GM19240 (cell line): ENCODE results near the gene ZNG1C.
"Not testable (repeated sequence)": the region's sequence is repeated elsewhere in the genome, so short reads cannot be mapped to it uniquely, and the experiment has no call there.

Source experiments
- DNase-seq: peaks from one replicate; pipeline ENCODE4 v3.0.0; 2011; ENCODE audit warnings: low spot score; ENCODE audit not compliant: insufficient read length

ZNG1C gene

DNA sequence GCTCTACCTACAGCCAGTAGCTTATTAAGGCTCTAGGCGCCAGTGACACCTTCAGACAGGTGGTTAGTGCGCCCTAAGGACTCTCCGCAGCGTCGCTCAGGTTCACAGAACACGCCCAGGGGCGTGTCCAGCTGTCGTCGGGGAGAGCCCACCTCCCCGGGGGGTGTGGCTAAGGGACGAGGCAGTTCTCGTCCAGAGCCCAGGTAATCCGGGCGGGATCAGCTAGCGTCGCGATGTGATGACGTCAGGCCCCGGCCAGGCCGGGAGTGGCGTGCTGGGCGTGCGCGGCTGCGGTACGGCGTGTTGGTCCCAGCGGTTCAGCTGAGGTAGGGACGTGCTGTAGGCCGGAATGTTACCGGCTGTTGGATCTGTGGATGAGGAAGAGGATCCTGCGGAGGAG is at the start of gene ZNG1C:
TSS of gene ZNG1C (plus strand) at position 301 of the 400 bp plus-strand sequence. CDS start at position 350, 49 bp downstream.
- not testable (repeated sequence) for DNase-seq

DNA sequence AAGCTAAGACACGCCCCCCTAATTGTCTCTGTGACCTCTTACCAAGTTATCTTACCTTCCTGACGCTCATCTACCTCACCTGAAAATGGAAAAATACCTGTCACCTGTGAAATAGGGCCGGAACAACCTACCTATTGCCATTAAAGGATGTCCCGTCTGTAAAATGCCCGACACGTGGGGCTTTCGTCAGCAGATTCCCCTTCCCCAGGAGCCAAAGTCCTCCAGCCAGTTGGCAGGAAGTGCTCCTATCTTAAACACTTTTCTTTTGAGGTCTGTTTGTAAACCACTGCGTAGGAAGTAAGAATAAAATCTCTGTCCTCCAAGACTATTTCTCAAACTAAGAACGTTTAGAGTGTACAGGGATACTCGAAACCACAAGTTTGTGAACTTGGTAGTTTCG is 654 bp downstream of the ZNG1C start:
- DNase-seq, result not testable (repeated sequence)

DNA sequence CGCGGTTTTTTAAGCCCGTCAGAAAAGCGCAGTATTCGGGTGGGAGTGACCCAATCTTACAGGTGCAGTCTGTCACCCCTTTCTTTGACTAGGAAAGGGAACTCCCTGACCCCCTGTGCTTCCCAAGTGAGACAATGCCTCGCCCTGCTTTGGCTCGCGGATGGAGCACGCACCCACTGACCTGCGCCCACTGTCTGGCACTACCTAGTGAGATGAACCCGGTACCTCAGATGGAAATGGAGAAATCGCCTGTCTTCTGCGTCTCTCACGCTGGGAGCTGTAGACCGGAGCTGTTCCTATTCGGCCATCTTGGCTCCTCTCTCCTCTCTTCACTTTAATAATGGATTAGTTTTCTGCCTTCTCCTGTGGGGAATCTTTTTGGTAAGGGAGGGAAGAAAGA is 39.3 kb downstream of the ZNG1C start:
- DNase-seq, result not testable (repeated sequence)

DNA sequence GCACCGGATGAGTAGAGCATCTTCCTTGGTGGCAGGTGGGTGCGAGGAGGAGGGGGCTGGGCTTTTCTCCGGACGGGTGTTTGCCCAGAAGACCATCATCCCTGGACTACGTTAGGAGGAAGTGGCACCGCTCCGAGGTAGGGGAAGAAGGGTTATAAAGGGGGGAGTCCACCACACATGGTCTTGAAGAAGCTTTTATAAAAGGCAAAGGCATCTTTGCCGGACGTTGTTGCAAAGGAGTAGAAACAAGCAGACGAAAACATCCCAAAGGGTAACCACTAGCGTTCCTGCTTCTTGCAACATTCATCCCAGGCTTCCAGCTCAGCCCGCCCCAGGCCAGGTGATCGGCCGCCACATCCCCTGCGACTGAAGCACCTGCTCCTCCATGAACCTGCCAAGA is 60.8 kb downstream of the ZNG1C start, which contains the start of gene FOXD4L3:
TSS of gene FOXD4L3 (plus strand) at position 301 of the 400 bp plus-strand sequence. CDS start at position 386, 85 bp downstream.
- DNase-seq, result not testable (repeated sequence)

DNA sequence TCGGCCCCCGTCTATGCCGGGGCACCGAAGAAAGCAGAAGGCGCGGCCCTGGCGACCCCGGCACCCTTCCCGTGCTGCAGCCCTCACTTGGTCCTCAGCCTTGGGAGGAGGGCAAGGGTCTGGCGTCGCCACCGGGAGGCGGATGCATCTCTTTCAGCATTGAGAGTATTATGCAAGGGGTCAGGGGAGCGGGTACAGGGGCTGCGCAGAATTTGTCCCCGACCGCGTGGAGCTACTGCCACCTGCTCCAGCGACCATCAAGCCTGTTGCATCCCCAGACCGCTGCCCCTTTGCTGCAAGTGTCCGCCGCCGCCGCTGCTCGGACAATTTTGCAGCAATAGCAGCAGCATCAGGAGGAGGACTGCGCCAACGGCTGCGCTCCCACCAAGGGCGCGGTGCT is 62.0 kb downstream of the ZNG1C start:
- not testable (repeated sequence) for DNase-seq

DNA sequence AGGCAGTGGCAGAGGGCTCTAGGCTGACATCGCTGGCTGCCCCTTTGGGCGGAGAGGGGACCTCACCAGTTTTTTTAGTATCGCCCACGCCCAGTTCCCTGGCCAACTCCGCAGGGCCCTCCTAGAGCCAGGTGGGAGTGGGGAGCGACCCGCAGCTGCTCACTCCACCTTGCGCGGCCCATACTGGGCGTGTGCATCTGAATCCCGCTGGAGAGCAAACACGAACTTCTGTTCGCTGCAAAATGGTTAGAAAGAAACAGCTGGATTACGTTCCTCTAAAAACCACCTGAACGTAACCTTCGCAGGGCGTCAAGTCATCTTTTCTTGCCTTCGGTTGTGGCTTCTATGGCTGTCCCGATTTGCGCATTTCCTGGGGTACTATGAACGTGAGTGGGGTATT is 62.4 kb downstream of the ZNG1C start:
- DNase-seq, result not testable (repeated sequence)

DNA sequence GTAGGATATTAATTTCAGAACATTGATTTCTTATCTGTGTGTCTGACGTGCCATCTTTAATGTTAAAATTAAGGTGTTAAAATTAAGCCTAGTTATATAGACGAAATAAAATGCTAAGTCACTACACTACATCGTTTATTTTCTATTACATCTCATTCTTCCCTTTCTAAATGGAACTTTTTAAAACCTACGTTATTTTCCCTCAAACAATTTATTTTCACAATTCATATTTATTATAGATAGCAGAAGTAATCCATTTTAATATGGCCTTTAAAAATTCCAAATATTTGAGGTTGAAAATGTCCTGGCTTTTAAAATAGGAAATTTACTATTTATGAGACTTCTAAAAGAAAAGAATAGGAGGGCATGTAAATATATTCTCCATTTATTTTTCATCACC is 63.0 kb downstream of the ZNG1C start:
- DNase-seq, result not testable (repeated sequence)

DNA sequence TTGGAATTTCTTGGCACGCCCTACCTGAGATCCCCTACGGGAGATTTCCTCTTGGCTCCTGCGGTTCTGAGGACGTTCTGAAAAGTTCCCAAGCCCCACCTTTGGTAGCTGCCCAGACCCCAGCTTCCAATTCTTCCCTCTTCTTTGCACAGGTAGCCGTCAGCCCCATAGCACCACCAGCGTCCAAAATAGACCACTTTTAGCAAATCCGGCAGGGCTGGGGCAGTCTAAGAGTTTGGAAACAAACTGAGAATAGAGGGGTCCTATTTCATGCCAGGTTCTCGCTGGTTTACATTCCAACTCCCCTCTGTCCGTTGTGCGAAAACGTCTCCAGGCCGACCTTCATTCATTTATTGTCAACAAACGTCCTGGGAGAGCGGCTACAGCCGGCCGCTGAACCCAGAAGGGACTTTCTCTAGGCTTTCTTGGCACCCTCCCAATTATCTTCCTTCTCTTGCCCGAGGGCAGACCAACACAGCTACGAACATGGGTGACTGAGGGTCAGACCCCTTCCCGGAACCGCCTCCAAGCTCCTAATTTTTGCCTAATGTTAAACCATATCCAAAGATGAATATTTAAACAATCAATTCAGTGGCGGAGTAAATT is 64.0 kb downstream of the ZNG1C start:
- DNase-seq, result not testable (repeated sequence)

DNA sequence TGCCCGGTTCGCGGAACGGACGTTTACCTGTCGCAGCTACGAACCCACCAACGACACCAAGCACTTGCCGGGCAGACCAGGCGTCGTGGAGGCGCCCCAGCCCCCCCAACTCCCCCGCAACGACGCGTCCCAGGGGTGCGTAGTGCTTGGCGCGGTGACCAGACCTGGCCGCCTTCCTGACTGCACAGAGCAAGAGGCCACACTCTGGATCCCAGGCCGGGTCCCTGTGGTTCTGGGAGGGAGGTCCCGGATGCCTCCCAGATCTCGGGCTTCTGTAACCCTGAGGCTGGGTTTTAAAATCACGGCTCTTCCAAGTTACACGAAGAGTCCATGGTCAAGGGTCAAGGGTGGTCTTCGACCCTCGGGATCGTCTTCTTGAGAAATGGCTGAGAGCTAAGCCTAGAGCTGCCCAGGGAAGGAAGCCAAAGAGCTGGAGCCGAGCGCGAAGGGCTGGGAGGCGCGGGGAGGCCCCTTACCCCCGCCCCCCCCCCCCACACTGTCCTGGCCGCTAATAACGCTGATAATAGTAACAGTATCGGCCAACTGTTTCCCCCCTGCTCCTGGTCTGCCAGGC is 64.7 kb downstream of the ZNG1C start:
- not testable (repeated sequence) for DNase-seq

DNA sequence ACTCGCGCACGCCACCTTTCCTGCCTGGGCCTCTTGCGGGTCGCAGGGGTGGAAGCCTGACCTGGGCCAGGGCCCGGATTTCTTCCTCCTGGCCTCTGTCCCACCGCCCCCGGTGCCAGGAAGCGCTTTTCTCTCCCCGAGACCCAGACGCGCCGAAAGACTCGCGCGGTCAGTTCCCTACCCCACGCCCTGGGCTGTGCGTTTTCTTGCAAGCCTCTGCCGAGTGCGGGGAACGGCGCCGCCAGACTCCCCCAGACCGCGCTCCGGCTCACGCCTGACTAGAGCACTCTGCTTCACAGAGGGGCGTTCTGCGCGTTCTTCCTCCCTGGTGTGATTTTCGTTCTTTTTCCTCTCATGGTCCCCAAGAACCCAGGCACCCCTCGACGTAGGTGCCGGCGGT is 65.3 kb downstream of the ZNG1C start:
- not testable (repeated sequence) for DNase-seq

DNA sequence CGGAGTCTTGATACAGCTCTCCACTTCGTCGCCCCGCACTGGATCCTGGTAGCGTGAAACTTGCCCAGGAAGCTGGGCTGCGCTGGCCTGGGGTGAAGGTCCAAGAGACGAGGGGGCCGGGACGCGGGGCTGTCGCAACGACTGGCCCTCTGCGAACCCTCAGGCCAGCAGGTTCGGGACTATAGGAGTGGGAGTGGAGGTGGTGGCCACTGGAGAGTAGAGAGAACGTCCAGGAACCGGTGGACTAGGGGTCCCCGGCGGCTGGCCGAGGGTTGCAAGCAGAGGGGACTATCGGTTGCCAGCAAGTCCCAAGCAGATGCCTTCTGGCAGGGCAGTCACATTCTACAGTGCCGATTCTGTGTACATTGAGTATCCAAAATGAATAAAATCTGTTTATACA is 65.9 kb downstream of the ZNG1C start:
- not testable (repeated sequence) for DNase-seq

DNA sequence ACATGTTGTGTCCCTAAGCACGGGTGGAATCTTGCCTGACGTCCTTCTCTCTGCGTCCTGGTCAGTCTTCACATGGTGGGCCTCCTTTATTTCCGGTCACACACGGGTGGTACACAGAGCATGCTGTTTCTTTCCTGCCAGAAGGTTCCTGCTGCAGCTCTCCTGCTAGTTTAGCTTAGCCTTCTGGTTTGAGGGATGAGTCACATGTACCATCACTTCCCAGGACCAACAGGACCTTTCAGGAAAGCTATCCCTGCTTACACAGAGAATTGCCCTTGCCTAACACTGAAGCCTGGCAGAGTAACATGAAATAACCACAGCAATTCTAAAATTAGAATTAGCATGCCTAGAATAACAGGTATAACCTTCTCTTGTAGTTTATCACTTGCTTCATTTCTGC is 69.4 kb downstream of the ZNG1C start:
- DNase-seq, result not testable (repeated sequence)

DNA sequence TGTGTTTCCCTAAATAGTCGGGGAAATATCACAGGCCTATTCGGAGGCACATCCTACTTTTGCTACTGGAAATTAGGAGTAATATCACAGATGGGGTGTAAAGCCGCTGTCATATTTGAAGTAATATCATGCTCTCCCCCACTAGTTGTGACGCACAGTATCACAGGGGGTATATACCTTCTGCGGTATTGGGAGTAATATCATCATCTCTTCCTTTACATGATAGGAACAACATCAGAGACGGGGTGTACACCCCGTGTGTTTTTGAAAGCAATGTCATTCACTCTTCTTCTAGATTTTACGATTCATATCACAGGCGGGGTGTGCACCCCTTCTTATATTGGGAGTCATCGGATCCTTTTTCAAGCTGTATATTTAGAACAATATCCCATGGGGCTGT is 76.4 kb downstream of the ZNG1C start:
- not testable (repeated sequence) for DNase-seq

DNA sequence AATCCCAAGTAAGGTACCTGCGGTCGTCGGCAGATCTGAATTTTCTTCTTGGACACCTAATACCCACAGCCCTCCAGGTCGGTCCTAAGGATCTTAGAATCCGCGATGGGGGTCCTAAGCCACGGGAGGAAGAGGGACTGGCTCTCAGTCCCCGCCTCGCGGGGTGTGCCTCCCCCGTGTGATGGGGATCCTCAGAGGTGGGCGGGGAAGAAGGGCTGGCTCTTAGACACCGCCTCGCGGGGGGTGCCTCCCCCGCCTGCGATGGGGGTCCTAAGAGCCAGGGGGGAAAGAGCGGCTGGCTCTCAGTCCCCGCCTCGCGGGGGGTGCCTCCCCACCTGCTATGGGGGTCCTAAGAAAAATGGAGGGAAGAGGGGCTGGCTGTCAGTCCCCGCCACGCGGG is 82.0 kb downstream of the ZNG1C start:
- DNase-seq, result not testable (repeated sequence)

DNA sequence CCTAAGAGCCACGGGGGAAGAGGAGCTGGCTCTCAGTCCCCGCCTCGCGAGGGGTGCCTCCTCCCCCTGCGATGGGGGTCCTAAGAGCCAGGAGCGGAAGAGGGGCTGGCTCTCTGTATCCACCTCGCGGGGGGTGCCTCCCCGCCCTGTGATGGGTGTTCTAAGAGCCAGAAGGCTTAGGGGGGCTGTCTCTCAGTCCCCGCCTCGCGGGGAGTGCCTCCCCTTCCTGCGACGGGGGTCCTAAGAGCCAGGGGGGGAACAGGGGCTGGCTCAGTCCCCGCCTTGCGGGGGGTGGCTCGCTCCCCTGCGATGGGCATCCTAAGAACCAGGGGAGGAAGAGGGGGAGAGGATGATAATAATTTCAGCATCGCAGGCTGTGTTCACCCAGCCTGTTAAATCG is 82.7 kb downstream of the ZNG1C start:
- not testable (repeated sequence) for DNase-seq

DNA sequence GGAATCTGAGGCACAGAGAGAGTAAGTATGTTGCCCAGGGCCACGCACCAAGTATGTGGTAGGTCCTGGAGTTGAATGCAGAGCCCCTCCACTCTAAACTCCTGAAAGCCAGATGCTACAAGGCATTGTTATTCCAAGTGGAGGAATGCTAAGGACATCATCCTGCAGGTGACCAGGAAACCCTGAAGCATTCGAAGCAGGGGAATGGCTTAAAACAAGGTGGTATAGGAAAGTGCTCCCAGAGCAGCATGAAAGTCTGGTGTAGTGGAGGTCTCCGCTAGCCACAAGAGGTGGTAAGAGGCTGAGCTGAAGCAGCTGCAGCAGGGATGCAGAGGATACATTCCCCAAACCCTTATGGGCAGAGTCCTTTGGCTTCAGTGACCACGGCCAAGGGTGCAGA is 87.3 kb downstream of the ZNG1C start:
- DNase-seq, result not testable (repeated sequence)

DNA sequence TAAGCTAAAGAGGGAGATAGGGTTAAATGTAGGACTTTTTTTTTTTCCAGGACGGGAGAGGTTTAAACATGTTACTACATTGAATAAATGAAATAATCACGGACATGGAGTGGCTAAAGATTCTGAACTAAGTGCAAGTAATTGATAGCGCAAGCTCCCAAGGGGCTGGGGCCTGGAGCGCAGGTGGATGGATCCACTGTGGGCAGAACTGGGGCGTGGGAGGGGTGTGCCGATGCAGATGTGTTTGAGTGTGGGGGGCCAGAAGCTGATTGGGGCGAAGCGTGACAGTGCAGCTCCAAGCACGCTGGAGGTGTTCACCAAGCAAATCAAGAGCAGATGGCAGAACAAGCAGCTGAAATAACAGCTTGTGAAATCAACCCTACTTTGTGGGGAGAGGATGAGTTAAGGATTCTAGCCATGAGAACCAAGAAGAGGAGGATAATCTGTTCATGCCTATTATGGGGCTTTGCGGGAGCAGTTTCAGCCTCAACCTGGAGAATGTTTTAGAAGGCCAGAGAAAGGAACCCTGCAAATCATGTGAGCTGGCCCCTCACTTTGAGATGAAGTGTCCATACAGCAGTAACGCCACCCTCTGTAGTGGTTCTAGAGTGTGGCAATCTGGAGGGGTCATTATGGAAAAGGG is 88.9 kb downstream of the ZNG1C start:
- not testable (repeated sequence) for DNase-seq

DNA sequence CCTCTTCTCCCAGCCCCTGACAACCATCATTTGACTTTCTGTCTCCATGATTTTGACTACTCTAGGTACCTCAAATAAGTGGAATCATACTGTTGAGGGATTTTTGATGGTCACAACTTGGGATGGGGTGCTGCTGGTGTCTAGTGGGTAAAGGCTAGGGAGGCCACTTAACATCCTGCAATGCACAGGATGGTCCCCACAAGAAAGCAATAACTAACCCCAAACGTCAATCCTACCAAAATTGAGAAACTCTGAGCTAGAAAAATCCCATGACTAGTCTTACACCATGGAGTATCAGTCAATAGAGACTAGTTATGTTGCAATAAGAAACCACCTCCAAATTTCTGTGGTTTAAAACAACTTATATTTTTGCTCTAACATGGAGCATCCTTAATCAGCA is 90.3 kb downstream of the ZNG1C start:
- not testable (repeated sequence) for DNase-seq

DNA sequence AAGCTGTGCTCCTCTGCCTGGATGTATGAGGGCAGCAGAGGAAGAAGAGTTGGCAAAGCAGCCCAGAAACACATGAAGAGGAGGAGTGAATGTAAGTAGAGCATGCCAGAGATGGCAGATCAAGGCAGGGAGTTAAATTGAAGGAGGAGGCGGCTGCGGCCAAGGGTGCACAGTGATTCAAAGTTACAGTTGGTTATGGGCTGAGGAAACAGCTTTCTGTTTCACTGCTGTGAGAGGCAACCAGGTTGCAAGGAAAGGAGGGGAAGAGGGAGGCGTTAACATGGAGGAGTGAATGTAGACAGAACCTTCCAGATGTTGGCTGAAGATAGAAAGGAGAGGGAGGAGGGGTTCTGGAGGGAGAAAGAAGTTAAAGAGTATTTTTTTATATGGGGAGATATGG is 94.2 kb downstream of the ZNG1C start:
- not testable (repeated sequence) for DNase-seq

DNA sequence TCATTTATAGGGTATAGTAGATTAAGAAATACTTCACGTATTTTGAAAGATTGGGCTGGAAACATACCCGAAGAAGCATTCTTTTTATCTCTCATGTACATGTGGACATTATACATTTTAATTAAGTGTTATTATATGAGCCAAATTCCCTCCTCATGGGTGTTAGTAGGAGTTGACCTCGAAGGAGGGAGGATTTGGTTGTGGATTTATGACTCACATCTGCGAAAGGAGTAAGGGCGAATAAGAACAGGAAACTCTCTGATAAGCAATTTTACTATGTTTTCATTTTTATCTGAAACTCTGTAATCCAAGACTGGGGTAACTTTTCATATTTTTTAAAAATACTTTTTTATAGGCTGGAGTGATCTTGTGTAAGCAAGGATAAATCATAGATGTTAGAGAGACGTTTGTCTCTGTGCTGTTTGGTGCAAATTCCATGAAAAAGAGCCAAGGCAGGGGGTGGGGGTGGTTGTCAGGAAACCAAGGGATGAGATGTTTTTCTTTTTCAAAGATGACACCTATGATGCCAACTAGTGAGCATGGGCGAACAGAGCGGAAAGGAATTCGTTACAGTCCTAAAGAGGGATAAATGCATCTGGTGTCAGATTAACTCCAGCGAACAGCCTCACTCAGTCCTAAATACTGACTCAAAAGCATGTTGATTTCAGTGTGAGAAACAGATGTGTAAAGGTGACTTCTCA is 95.0 kb downstream of the ZNG1C start:
- not testable (repeated sequence) for DNase-seq

DNA sequence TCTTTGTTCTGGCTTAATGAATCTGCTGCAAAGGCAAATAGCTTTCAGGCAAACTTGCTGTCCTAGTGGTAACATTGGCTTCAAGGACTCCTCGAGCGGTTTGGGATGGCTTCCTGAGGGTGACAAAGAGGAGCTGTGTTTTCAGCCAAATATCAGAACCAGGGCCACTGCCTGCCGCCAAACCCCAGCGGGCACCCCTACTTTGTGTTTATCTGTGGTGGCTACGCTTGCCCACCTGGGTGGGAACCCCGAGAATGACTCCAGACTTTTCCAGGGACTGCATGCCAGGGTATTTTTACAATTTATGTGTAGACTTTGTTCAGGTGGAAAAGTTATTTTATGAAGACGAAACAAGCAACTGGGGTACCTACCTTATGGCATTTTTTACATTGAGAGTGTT is 96.2 kb downstream of the ZNG1C start:
- not testable (repeated sequence) for DNase-seq
